Uterus (tissue), 4 donors: ENCODE measurements around the gene PPAN. TPM values are rescaled to one million over a fixed set of nuclear protein-coding genes. Genes with fewer than 3 reads are reported as not detected.

Experiments used
- DNase-seq, 2 donors: peaks; one replicate each; pipeline ENCODE4 v3.0.0-alpha.2; 2019 to 2020
- H3K27ac ChIP-seq, 2 donors: fragments of 200-600 bp; sonication (generic); 1 replicate in 1 of 2; 2 replicates in 1 of 2; pipeline ENCODE4 v1.5.1; 2016 to 2018
- H3K27me3 ChIP-seq, 2 donors: fragments of 200-600 bp; sonication (generic); one replicate each; pipeline ENCODE4 v1.5.1; 2018 to 2019; ENCODE audit warnings: control low read depth in 1 of 2
- H3K36me3 ChIP-seq, 2 donors: fragments of 200-600 bp; sonication (generic); one replicate each; pipeline ENCODE4 v1.5.1; 2019; ENCODE audit warnings: control low read depth in 1 of 2
- H3K4me1 ChIP-seq, 2 donors: fragments of 200-600 bp; sonication (generic); one replicate each; pipeline ENCODE4 v1.5.1; 2018 to 2019; ENCODE audit warnings: control low read depth in 1 of 2
- H3K4me3 ChIP-seq, 2 donors: fragments of 200-600 bp; sonication (generic); 1 replicate in 1 of 2; 2 replicates in 1 of 2; pipeline ENCODE4 v1.5.1; 2018 to 2019; ENCODE audit warnings: mild to moderate bottlenecking in 1 of 2
- H3K9me3 ChIP-seq, 2 donors: fragments of 200-600 bp; sonication (generic); one replicate each; pipeline ENCODE4 v1.5.1; 2019; ENCODE audit warnings: control low read depth in 1 of 2
- CTCF ChIP-seq, 4 experiments: fragments of 200-600 bp in 2 of 4; fragments of 450-650 bp in 2 of 4; sonication (generic) in 2 of 4; IDR thresholded peaks; one replicate each; pipeline ENCODE4 v1.5.1; 2016 to 2019; ENCODE audit warnings: antibody characterized with exemption in 4 of 4, mild to moderate bottlenecking in 2 of 4, moderate library complexity in 1 of 4
- POLR2A ChIP-seq, 2 donors: fragments of 450-650 bp; IDR thresholded peaks; one replicate each; pipeline ENCODE4 v1.6.1; 2016; ENCODE audit warnings: antibody characterized with exemption in 2 of 2, mild to moderate bottlenecking in 1 of 2, moderate library complexity in 1 of 2
- intact Hi-C: fragments of 100-400 bp; cut with DNase I; formaldehyde crosslinking; loops from one replicate; pipeline ENCODE4 v1.15.1; 2023; ENCODE audit warnings: low total_unique reads
- total RNA-seq, 4 donors: library from RNA; depleted of rRNA in 3 of 4; stranded (reverse); fragments of >200 nt in 3 of 4; gene quantifications; one replicate each; pipeline versions ENCODE4 v1.1.0 to v1.2.4, GENCODE V29; 2014 to 2023
- donor health status: DM: yes; HTN: yes; CAD: no.

The PPAN gene
- total RNA-seq, 4 donors from 2014 or later = 5.6 to 54.8 (median 26.1) TPM

GRCh38 chr19:10132905-10133304, 26.7 kb downstream of the PPAN start:
- TF ChIP-seq POLR2A (IDR thresholded peaks at IDR 0.05) (no peak), CTCF (IDR thresholded peaks at IDR 0.05) (no peak)
- H3K4me1 ChIP-seq = no peaks in the 10 kb centered on the region
- H3K27ac ChIP-seq = no peak overlapping the region
- no peaks in the 10 kb centered on the region for H3K9me3 ChIP-seq
- no peaks in the 10 kb centered on the region for H3K27me3 ChIP-seq
- intact Hi-C loops = no loop called here
- DNase-seq = no peak
- no peaks in the 10 kb centered on the region for H3K36me3 ChIP-seq
- no peak overlapping the region for H3K4me3 ChIP-seq

- Histone ChIP-seq H3K9me3 (no peaks in the 10 kb centered on the region), H3K36me3 (no peaks in the 10 kb centered on the region), H3K27ac (no peak overlapping the region), H3K27me3 (no peaks in the 10 kb centered on the region), H3K4me1 (no peaks in the 10 kb centered on the region), H3K4me3 (no peak overlapping the region)
- no peak for DNase-seq
- TF ChIP-seq POLR2A (IDR thresholded peaks at IDR 0.05) (no peak), CTCF (IDR thresholded peaks at IDR 0.05) (no peak)
- intact Hi-C loops = no loop called here
These were observed 27.4 kb downstream of the PPAN start for GRCh38 chr19:10133596-10133995.

- Histone ChIP-seq H3K27me3 (no peaks in the 10 kb centered on the region), H3K4me1 (no peaks in the 10 kb centered on the region), H3K27ac (no peak overlapping the region), H3K9me3 (no peaks in the 10 kb centered on the region), H3K4me3 (no peak overlapping the region), H3K36me3 (no peaks in the 10 kb centered on the region)
- no peak for DNase-seq
- TF ChIP-seq POLR2A (IDR thresholded peaks at IDR 0.05) = no peak
- no peak for TF ChIP-seq CTCF (IDR thresholded peaks at IDR 0.05)
- intact Hi-C loops = no loop called here
These were observed 27.9 kb downstream of the PPAN start for GRCh38 chr19:10134040-10134439.

- Histone ChIP-seq H3K27me3 (no peaks in the 10 kb centered on the region), H3K4me1 (no peaks in the 10 kb centered on the region), H3K36me3 (no peaks in the 10 kb centered on the region), H3K9me3 (no peaks in the 10 kb centered on the region), H3K27ac (no peak overlapping the region), H3K4me3 (no peak overlapping the region)
- no peak for DNase-seq
- TF ChIP-seq POLR2A (IDR thresholded peaks at IDR 0.05) (no peak), CTCF (IDR thresholded peaks at IDR 0.05) (no peak)
- intact Hi-C loops = no loop called here
These were observed 29.6 kb downstream of the PPAN start for GRCh38 chr19:10135551-10136334.

GRCh38 chr19:10136936-10137335, 30.8 kb downstream of the PPAN start:
- no peaks in the 10 kb centered on the region for H3K36me3 ChIP-seq
- no peak for TF ChIP-seq CTCF (IDR thresholded peaks at IDR 0.05)
- no peak for TF ChIP-seq POLR2A (IDR thresholded peaks at IDR 0.05)

More at GRCh38 chr19:10136936-10137335, 30.8 kb downstream of the PPAN start:
- H3K9me3 ChIP-seq = no peaks in the 10 kb centered on the region
- no peak overlapping the region for H3K4me3 ChIP-seq
- H3K27me3 ChIP-seq = no peaks in the 10 kb centered on the region
- intact Hi-C loops = no loop called here
- no peak for DNase-seq
- no peak overlapping the region for H3K27ac ChIP-seq
- no peaks in the 10 kb centered on the region for H3K4me1 ChIP-seq
